Nephron (organoid): ENCODE measurements around the gene HHEX.
A peak's percentile ranks its signal among the peaks of the same experiment; 100 is the strongest.

Experiments used
- H3K27ac Mint-ChIP-seq, 3 experiments: 2 replicates each; pipeline ENCODE4 v1.8.0; 2020; ENCODE audit warnings: mixed read lengths in 3 of 3, mild to moderate bottlenecking in 2 of 3, moderate library complexity in 1 of 3
- H3K27me3 Mint-ChIP-seq: 2 replicates; pipeline ENCODE4 v1.8.0; 2021; ENCODE audit warnings: low read depth, mild to moderate bottlenecking, moderate library complexity, mixed read lengths
- H3K36me3 Mint-ChIP-seq: 2 replicates; pipeline ENCODE4 v1.8.0; 2020; ENCODE audit warnings: low read depth, mixed read lengths
- H3K4me1 Mint-ChIP-seq: 2 replicates; pipeline ENCODE4 v1.8.0; 2020; ENCODE audit warnings: mixed read lengths
- H3K4me3 Mint-ChIP-seq, 3 experiments: 2 replicates each; pipeline ENCODE4 v1.8.0; 2020; ENCODE audit warnings: mild to moderate bottlenecking in 3 of 3, mixed read lengths in 3 of 3, moderate library complexity in 2 of 3
- H3K9me3 Mint-ChIP-seq: 2 replicates; pipeline ENCODE4 v1.8.0; 2020; ENCODE audit warnings: mixed read lengths
- TF ChIP-seq, protein P1 (sequence below), 3 experiments: fragments of 200-600 bp; sonication (generic); IDR thresholded peaks; one replicate each; pipeline ENCODE4 v1.5.0; 2021; ENCODE audit warnings: antibody characterized with exemption in 3 of 3; ENCODE audit not compliant: unreplicated experiment in 3 of 3

HHEX gene

DNA sequence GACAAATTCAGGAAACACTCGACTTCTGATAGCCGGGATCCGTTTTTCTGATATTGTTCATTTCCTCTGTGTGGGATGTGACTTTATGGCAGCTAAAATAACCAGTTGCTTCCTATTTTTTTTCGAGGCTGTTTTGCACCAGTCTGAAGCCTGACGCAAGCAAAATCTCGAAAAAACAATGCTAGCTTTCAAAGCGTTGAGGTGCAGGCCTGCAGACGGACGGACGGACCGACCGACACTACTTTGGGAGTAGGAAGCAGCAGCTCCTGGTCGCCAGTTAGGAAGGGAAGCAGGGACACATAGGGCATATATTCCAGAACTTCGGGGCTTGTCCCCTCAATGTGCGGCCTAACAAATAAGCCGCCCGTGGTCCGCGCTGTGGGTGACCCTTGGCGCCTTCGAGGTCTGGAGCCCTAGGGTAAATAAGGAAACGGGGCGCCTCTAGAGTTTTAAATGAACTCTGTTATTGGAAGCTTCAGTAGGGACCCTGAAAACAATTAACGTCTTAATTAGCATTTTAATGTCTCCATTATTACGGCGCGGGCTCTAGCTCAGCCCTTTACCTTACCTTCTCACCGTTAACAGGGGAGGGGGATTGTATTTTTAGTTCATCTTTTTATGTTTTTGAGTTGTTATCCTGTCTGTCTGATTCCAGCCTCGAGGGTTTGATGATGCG is 1.3 kb downstream of the HHEX start:
- H3K27ac Mint-ChIP-seq = no peak overlapping the region
- H3K9me3 Mint-ChIP-seq = peaks cover 13% of the 10 kb centered on the region
- H3K36me3 Mint-ChIP-seq = no peaks in the 10 kb centered on the region
- peaks cover 95% of the 10 kb centered on the region for H3K27me3 Mint-ChIP-seq
- peaks cover 17% of the 10 kb centered on the region for H3K4me1 Mint-ChIP-seq
- TF ChIP-seq, protein P1, sequence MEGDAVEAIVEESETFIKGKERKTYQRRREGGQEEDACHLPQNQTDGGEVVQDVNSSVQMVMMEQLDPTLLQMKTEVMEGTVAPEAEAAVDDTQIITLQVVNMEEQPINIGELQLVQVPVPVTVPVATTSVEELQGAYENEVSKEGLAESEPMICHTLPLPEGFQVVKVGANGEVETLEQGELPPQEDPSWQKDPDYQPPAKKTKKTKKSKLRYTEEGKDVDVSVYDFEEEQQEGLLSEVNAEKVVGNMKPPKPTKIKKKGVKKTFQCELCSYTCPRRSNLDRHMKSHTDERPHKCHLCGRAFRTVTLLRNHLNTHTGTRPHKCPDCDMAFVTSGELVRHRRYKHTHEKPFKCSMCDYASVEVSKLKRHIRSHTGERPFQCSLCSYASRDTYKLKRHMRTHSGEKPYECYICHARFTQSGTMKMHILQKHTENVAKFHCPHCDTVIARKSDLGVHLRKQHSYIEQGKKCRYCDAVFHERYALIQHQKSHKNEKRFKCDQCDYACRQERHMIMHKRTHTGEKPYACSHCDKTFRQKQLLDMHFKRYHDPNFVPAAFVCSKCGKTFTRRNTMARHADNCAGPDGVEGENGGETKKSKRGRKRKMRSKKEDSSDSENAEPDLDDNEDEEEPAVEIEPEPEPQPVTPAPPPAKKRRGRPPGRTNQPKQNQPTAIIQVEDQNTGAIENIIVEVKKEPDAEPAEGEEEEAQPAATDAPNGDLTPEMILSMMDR (IDR thresholded peaks at IDR 0.05; ENCODE audit: unreplicated experiment in 3 of 3) = no peak
- peak overlapping the region; percentile 68 to 80 (median 76) for H3K4me3 Mint-ChIP-seq

DNA sequence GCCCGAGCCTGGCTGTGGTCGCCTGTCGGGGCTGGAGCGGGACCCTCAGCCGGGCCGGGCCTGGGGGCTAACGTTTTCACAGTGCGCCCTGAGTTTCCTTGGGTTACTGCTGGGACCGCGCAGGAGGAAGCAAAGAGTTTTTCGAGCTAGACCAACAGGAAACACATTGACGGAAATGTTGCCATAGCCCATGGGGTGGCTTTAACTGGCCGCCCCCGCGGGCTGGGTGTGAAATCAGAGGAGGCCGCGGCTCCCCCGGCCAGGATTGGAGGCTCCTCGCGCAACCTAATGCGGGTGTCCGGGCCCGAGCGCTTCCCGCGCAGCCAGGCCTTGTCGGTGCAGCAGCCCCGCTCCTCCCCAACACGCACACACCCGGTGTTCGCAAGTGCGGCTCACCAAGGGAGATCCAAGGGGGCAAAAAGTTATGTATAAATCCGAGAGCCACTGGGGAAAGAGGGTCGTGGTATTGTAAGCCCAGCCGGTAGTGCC is 1.9 kb downstream of the HHEX start:
- Mint-ChIP-seq H3K4me1 (peaks cover 17% of the 10 kb centered on the region), H3K9me3 (peaks cover 12% of the 10 kb centered on the region), H3K36me3 (no peaks in the 10 kb centered on the region), H3K4me3 (peak overlapping the region; percentile 4 to 52 (median 15)), H3K27ac (no peak overlapping the region), H3K27me3 (peaks cover 95% of the 10 kb centered on the region)
- TF ChIP-seq, protein P1 (IDR thresholded peaks at IDR 0.05; ENCODE audit: unreplicated experiment in 3 of 3) = no peak

DNA sequence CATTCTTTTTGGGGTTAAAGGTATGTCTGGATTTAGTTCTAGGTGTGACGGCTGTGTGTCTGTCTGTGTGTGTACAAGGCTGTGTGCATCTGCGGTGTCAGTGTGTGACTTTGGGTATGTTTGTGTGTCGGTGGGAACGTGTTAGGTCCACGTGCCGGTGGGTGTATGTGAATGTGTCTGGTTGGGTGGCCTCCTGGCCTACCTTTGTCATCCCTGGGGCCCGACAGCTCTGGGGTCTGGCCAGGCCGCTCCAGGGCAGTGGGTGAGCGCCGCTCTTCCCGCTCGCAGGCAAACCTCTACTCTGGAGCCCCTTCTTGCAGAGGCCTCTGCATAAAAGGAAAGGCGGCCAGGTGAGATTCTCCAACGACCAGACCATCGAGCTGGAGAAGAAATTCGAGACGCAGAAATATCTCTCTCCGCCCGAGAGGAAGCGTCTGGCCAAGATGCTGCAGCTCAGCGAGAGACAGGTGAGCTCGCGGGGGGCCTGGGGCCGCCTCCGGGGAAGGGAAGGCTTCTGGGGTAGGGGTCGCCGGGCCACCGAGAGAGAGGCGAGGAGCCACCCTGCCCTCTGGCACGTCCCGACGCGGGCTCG is 2.4 kb downstream of the HHEX start:
- TF ChIP-seq, protein P1 (IDR thresholded peaks at IDR 0.05; ENCODE audit: unreplicated experiment in 3 of 3) = no peak

DNA sequence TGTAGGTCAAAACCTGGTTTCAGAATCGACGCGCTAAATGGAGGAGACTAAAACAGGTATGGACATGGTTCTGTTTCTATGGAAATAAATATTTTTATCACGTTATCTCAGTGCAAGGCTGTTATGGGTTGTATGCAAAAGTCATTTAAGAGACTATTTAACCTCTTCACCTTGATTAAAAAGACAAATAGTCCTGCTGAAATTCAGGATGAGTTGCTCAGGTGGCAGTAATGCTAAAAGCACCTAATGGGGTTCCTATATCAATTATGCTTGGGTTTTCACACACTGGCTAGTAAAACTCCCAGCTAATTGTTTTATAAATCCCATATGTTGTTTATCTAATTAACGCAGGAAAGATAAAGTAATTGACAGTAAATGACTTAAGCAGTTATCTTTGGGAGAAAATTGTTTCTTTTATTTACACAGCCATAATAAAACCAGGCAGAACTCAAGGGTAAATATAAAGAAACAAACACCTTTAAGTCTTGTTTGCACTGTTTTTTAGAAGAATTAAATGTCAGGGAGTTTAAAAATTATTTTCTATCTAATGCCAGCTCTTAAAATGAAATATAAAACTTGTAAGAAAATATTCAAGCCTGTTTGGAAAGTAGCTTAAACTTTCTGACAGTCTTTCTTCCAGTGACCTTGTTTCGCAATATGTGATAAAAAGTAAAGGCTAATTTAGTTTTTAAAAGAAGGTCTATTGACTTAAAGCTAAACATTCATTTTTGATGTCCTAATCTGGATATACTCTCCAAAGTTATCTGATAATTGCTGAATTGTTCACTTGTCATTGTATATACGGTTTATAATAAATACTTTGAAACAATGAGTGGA is 3.2 kb downstream of the HHEX start:
- H3K27ac Mint-ChIP-seq = no peak overlapping the region
- TF ChIP-seq, protein P1 (IDR thresholded peaks at IDR 0.05; ENCODE audit: unreplicated experiment in 3 of 3) = no peak
- peaks cover 8% of the 10 kb centered on the region for H3K9me3 Mint-ChIP-seq
- peaks cover 17% of the 10 kb centered on the region for H3K4me1 Mint-ChIP-seq
- H3K4me3 Mint-ChIP-seq = no peak overlapping the region
- H3K36me3 Mint-ChIP-seq = no peaks in the 10 kb centered on the region
- H3K27me3 Mint-ChIP-seq = peaks cover 95% of the 10 kb centered on the region

More for the DNA sequence above, 2.4 kb downstream of the HHEX start:
- Mint-ChIP-seq H3K4me1 (peaks cover 17% of the 10 kb centered on the region), H3K36me3 (no peaks in the 10 kb centered on the region), H3K9me3 (peaks cover 12% of the 10 kb centered on the region), H3K27ac (no peak overlapping the region), H3K4me3 (peak overlapping the region; percentile 4 to 52 (median 24)), H3K27me3 (peaks cover 95% of the 10 kb centered on the region)

DNA sequence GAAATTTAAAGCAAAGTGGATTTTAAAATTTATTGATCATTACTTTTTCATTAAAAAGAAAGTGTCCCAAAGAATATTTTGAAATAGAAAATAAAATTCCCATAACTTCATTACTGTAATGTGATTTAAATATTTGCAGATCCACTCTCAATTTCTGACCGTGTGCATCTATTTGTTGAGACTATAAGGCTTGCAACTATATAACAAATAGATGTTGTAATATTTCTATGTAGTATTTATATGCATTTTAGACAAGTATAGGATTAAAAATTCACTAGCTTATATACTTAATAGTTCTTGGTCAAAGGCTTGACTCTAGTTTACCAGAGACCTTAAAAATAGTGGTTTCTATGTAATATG is 3.8 kb downstream of the HHEX start:
- peaks cover 95% of the 10 kb centered on the region for H3K27me3 Mint-ChIP-seq

More for the DNA sequence above, 3.8 kb downstream of the HHEX start:
- H3K27ac Mint-ChIP-seq = no peak overlapping the region
- H3K4me3 Mint-ChIP-seq = no peak overlapping the region
- TF ChIP-seq, protein P1 (IDR thresholded peaks at IDR 0.05; ENCODE audit: unreplicated experiment in 3 of 3) = no peak
- peaks cover 17% of the 10 kb centered on the region for H3K4me1 Mint-ChIP-seq
- peaks cover 4% of the 10 kb centered on the region for H3K9me3 Mint-ChIP-seq
- no peaks in the 10 kb centered on the region for H3K36me3 Mint-ChIP-seq
